Measurements from ENCODE around the gene SMIM32. TPM values are rescaled to one million over a fixed set of nuclear protein-coding genes. Genes with fewer than 3 reads are reported as not detected.

Gene SMIM32
- total and polyA plus RNA-seq, 2 experiments from 2014 or later, result not detected

DNA sequence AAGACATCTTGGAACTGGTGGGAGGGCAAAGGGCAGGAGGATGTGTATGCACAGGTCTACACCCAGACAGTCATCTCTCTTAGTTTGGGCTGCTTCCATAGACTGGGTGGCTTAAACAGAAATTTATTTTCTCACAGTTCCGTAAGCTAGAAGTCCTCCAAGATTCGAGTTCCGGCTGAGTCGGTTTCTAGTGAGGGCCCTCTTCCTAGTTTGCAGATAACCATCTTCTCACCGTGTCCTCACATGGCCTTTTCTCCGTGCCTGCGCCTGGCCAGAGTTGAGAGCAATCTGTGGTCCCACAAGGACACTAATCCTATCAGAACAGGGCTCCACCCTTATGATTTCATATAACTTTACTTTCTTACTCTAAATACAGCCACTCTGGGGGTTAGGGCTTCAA, 4.1 kb downstream of the SMIM32 start:
- Histone ChIP-seq H3K9me3 (ENCODE audit: low read depth) (no peaks in the 10 kb centered on the region), H3K4me1 (ENCODE audit: insufficient read depth) (no peaks in the 10 kb centered on the region), H3K9me2 (ENCODE audit: insufficient read depth) (no peaks in the 10 kb centered on the region), H3F3A (ENCODE audit: insufficient read depth) (0 out of 2 replicates have a peak, but pooled peaks cover 20% of the 10 kb centered on the region), H3K9ac (no peak overlapping the region), H4K20me1 (ENCODE audit: insufficient read depth) (no peaks in the 10 kb centered on the region), H3K36me3 (ENCODE audit: low read depth) (peaks cover 17% of the 10 kb centered on the region; the same call in 1 of the 2 replicates), H3K4me3 (no peak overlapping the region), H3K27ac (no peak overlapping the region), H3K27me3 (replicated peaks; ENCODE audit: insufficient read depth) (peaks cover 10% of the 10 kb centered on the region), H3K4me2 (ENCODE audit: unreplicated experiment) (no peak overlapping the region), H2AFZ (no peak overlapping the region), H3K79me2 (ENCODE audit: insufficient read depth) (no peaks in the 10 kb centered on the region)
- DNase-seq, result no peak
- in situ Hi-C loops (cut with MboI), result loop anchor here (10.0 kb wide), 1 partner anchor 304 kb away; no protein-coding TSS in a partner anchor
- WGBS, 2 experiments (ENCODE audit: low coverage in 1 of 2, low lambda C conversion rate in 2 of 2, missing lambda C conversion rate in 2 of 2), result 92 to 94% methylated on average over 7 of the region's 7 CpGs
- no peak for TF ChIP-seq EZH2phosphoT487 (IDR thresholded peaks at IDR 0.05; ENCODE audit: insufficient read depth, low read depth)
- TF ChIP-seq EZH2 (IDR thresholded peaks at IDR 0.05; ENCODE audit: insufficient read depth, poor library complexity, severe bottlenecking), result no peak

- Histone ChIP-seq H2AFZ (no peak overlapping the region), H3K9ac (no peak overlapping the region), H3K27me3 (replicated peaks; ENCODE audit: insufficient read depth) (peaks cover under 1% of the 10 kb centered on the region; the same call in 1 of the 2 replicates), H3K4me1 (ENCODE audit: insufficient read depth) (no peaks in the 10 kb centered on the region), H3K4me3 (no peak overlapping the region), H4K20me1 (ENCODE audit: insufficient read depth) (no peaks in the 10 kb centered on the region), H3K27ac (no peak overlapping the region), H3F3A (ENCODE audit: insufficient read depth) (peaks cover 26% of the 10 kb centered on the region; the same call in 1 of the 2 replicates), H3K79me2 (ENCODE audit: insufficient read depth) (no peaks in the 10 kb centered on the region), H3K4me2 (ENCODE audit: unreplicated experiment) (no peak overlapping the region), H3K9me3 (ENCODE audit: low read depth) (no peaks in the 10 kb centered on the region), H3K9me2 (ENCODE audit: insufficient read depth) (no peaks in the 10 kb centered on the region), H3K36me3 (ENCODE audit: low read depth) (peaks cover 17% of the 10 kb centered on the region; the same call in 1 of the 2 replicates)
- TF ChIP-seq EZH2phosphoT487 (IDR thresholded peaks at IDR 0.05; ENCODE audit: insufficient read depth, low read depth) (no peak), EZH2 (IDR thresholded peaks at IDR 0.05; ENCODE audit: insufficient read depth, poor library complexity, severe bottlenecking) (no peak)
- WGBS, 2 experiments (ENCODE audit: low coverage in 1 of 2, low lambda C conversion rate in 2 of 2, missing lambda C conversion rate in 2 of 2), result 99 to 100% methylated on average over 2 of the region's 2 CpGs
- in situ Hi-C loops (cut with MboI), result loop anchor here (10.0 kb wide), 1 partner anchor 302 kb away; no protein-coding TSS in a partner anchor
- DNase-seq, result no peak
Measured at GRCh38 chr5:136186796-136187195, 6.2 kb downstream of the SMIM32 start.

DNA sequence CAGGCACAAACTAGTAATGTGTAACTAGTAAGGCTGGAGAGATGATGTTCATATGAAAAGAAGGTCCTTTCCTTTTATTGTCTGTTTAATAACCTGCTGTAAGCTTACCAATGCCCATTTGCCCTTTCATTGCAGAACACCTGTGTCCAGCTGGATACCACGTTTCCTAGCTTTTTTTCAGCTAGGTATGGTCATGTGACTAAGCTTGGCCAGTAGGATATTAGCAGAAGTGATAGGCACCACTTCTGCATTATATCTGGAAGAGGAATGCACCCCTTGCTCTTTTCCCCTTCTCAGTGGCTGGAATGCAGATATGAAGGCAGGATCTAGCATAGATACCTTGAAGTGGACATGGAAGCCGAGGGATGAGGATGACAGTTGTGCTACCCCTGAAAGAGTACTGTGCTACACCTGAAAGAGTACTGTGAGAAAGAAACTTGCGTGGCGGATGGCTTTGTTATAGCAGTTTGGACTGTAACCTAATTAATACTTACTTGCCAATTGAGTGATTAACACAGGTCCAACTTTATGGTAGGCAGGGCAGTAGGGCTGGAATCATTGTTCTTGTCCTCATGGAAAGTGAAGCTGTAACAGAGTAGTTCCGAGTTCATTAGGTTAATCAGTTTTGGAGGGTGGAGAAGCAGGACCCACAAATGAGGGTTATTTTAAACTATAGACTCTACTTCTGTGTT, 6.8 kb downstream of the SMIM32 start:
- 91 to 92% methylated on average over 5 of the region's 5 CpGs for WGBS, 2 experiments (ENCODE audit: low coverage in 1 of 2, low lambda C conversion rate in 2 of 2, missing lambda C conversion rate in 2 of 2)
- Histone ChIP-seq H3K36me3 (ENCODE audit: low read depth) (peaks cover 17% of the 10 kb centered on the region; the same call in 1 of the 2 replicates), H3K4me2 (ENCODE audit: unreplicated experiment) (no peak overlapping the region), H3K27me3 (replicated peaks; ENCODE audit: insufficient read depth) (no peaks in the 10 kb centered on the region), H3K79me2 (ENCODE audit: insufficient read depth) (no peaks in the 10 kb centered on the region), H3K9me2 (ENCODE audit: insufficient read depth) (no peaks in the 10 kb centered on the region), H3F3A (ENCODE audit: insufficient read depth) (peaks cover 29% of the 10 kb centered on the region; the same call in 1 of the 2 replicates), H4K20me1 (ENCODE audit: insufficient read depth) (no peaks in the 10 kb centered on the region), H3K9me3 (ENCODE audit: low read depth) (no peaks in the 10 kb centered on the region), H3K4me1 (ENCODE audit: insufficient read depth) (no peaks in the 10 kb centered on the region), H3K4me3 (no peak overlapping the region), H3K9ac (no peak overlapping the region), H3K27ac (no peak overlapping the region), H2AFZ (no peak overlapping the region)
- no peak for DNase-seq
- TF ChIP-seq EZH2phosphoT487 (IDR thresholded peaks at IDR 0.05; ENCODE audit: insufficient read depth, low read depth) (no peak), EZH2 (IDR thresholded peaks at IDR 0.05; ENCODE audit: insufficient read depth, poor library complexity, severe bottlenecking) (no peak)
- in situ Hi-C loops (cut with MboI), result loop anchor here (10.0 kb wide), 1 partner anchor 301 kb away; no protein-coding TSS in a partner anchor

DNA sequence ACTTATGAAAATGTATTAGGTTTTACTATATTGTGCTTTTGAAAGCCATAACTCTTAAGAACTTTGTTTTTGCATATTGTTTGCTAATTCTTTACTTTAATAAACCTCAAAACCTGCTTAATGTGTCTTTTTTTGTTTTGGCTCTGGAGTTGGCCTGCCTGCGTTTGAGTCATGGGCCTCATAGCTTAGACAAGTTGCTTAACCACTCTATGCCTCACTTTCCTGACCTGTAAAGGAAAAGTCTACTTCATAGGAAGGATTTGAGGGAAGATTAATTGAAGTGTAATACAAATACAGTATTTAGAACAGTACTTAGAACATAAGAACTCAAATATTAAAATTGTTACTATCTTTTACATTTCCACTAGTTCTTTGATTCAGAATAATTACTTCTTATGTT, 10.3 kb downstream of the SMIM32 start:
- no peaks in the 10 kb centered on the region for H4K20me1 ChIP-seq (ENCODE audit: insufficient read depth)
- no peaks in the 10 kb centered on the region for H3K4me1 ChIP-seq (ENCODE audit: insufficient read depth)
- WGBS, 2 experiments (ENCODE audit: low coverage in 1 of 2, low lambda C conversion rate in 2 of 2, missing lambda C conversion rate in 2 of 2), result 95 to 100% methylated on average over 1 of the region's 1 CpG
- H3K27ac ChIP-seq, result no peak overlapping the region
- H3K9me2 ChIP-seq (ENCODE audit: insufficient read depth), result no peaks in the 10 kb centered on the region
- H3K4me3 ChIP-seq, result no peak overlapping the region
- H3K9me3 ChIP-seq (ENCODE audit: low read depth), result no peaks in the 10 kb centered on the region
- H3K27me3 ChIP-seq (replicated peaks; ENCODE audit: insufficient read depth), result no peaks in the 10 kb centered on the region
- TF ChIP-seq EZH2 (IDR thresholded peaks at IDR 0.05; ENCODE audit: insufficient read depth, poor library complexity, severe bottlenecking) (no peak), EZH2phosphoT487 (IDR thresholded peaks at IDR 0.05; ENCODE audit: insufficient read depth, low read depth) (no peak)
- no peak overlapping the region for H3K4me2 ChIP-seq (ENCODE audit: unreplicated experiment)
- DNase-seq, result peak; percentile 74
- H3K79me2 ChIP-seq (ENCODE audit: insufficient read depth), result peaks cover 4% of the 10 kb centered on the region; the same call in 1 of the 2 replicates
- peaks cover 31% of the 10 kb centered on the region for H3K36me3 ChIP-seq (ENCODE audit: low read depth)
- no peak overlapping the region for H3K9ac ChIP-seq
- H2AFZ ChIP-seq, result no peak overlapping the region
- in situ Hi-C loops (cut with MboI), result loop anchor here (10.0 kb wide), 1 partner anchor 298 kb away; no protein-coding TSS in a partner anchor
- peaks cover 18% of the 10 kb centered on the region; the same call in 1 of the 2 replicates for H3F3A ChIP-seq (ENCODE audit: insufficient read depth)
